Neutrophil (primary cell): ENCODE results near the gene HERPUD2.

ENCODE experiments used
- H3K27ac ChIP-seq: fragments of 200-600 bp; sonication (generic); 2 replicates; pipeline ENCODE4 v1.5.1; 2016; ENCODE audit warnings: mild to moderate bottlenecking, moderate library complexity
- H3K27me3 ChIP-seq: fragments of 200-600 bp; sonication (generic); 2 replicates; pipeline ENCODE4 v1.6.0; 2016; ENCODE audit warnings: mild to moderate bottlenecking
- H3K36me3 ChIP-seq: fragments of 200-600 bp; sonication (generic); 2 replicates; pipeline ENCODE4 v1.5.1; 2017
- H3K4me1 ChIP-seq, 2 experiments: fragments of 200-600 bp in 1 of 2; sonication (generic) in 1 of 2; 1 replicate in 1 of 2; 2 replicates in 1 of 2; pipeline versions ENCODE4 v1.5.1 to v1.6.1; 2013 to 2016; ENCODE audit warnings: low read depth in 1 of 2, low read length in 1 of 2, mild to moderate bottlenecking in 1 of 2, moderate library complexity in 1 of 2; ENCODE audit not compliant: control insufficient read depth in 1 of 2, insufficient read depth in 1 of 2
- H3K4me3 ChIP-seq, 2 experiments: fragments of 200-600 bp in 1 of 2; sonication (generic) in 1 of 2; 1 replicate in 1 of 2; 2 replicates in 1 of 2; pipeline ENCODE4 v1.5.1; 2013 to 2016; ENCODE audit warnings: low read depth in 1 of 2, low read length in 1 of 2, mild to moderate bottlenecking in 1 of 2, moderate library complexity in 1 of 2
- H3K9me3 ChIP-seq: fragments of 200-600 bp; sonication (generic); 2 replicates; pipeline ENCODE4 v1.5.1; 2016
- TF ChIP-seq, protein P1 (sequence below): fragments of 200-600 bp; sonication (generic); IDR thresholded peaks from 2 replicates; pipeline ENCODE4 v1.5.1; 2016; ENCODE audit warnings: antibody characterized with exemption

HERPUD2 gene

DNA sequence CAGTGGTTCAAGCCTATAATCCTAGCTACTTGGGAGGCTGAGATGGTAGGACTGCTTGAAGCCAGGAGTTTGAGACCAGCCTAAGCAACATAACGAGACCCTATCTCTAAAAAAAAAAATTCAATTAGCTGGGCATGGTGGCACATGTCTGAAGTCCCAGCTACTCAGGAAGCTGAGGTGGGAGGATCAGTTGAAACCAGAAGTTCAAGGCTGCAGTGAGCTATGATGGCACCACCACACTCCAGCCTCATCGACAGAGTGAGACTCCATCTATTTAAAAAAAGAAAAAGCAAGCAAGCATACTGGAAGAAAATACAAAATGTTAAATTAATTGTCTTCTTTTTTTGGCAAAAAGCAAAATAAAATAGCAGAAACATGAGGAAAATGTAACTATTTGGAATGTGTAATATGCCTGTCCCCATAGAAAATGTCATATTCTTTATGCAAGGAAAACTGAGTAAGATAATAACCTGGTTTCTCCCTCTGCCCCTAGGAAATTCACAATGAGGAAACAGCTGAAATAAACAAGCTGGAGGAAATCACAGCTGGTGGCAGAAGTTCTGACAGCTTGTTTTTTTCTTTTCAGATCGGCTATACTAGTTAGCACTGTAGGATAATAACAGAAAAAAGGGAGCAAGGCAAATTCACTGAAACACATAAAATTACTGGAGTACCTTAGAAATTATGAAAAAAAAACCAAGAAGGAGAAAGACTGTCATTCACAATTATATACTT, 48.5 kb downstream of the HERPUD2 start:
- H3K4me3 ChIP-seq = no peak overlapping the region
- TF ChIP-seq, protein P1, sequence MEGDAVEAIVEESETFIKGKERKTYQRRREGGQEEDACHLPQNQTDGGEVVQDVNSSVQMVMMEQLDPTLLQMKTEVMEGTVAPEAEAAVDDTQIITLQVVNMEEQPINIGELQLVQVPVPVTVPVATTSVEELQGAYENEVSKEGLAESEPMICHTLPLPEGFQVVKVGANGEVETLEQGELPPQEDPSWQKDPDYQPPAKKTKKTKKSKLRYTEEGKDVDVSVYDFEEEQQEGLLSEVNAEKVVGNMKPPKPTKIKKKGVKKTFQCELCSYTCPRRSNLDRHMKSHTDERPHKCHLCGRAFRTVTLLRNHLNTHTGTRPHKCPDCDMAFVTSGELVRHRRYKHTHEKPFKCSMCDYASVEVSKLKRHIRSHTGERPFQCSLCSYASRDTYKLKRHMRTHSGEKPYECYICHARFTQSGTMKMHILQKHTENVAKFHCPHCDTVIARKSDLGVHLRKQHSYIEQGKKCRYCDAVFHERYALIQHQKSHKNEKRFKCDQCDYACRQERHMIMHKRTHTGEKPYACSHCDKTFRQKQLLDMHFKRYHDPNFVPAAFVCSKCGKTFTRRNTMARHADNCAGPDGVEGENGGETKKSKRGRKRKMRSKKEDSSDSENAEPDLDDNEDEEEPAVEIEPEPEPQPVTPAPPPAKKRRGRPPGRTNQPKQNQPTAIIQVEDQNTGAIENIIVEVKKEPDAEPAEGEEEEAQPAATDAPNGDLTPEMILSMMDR = no peak
- H3K9me3 ChIP-seq = no peaks in the 10 kb centered on the region
- H3K4me1 ChIP-seq = no peaks in the 10 kb centered on the region
- H3K27me3 ChIP-seq = no peaks in the 10 kb centered on the region
- H3K27ac ChIP-seq = peak overlapping the region; percentile 44
- peaks cover 26% of the 10 kb centered on the region for H3K36me3 ChIP-seq

DNA sequence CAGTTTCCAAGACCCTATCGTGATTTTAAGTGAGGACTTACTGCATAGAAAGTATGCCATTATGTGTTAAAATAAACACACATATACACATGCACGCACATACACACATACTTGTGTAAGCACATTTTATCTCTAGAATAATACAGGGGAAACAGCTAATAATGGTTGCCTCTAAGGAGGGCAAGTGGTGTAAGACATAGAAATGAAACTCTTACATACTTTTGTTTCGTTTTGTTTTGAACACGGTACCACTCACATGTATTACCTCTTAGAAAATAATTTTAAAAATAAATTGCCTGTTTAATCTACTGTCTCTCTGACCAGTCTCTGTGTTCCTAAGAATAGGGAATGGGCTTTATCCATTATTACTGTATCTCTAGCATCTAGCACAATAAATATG, 49.2 kb downstream of the HERPUD2 start:
- Histone ChIP-seq H3K36me3 (peaks cover 23% of the 10 kb centered on the region), H3K27ac (no peak overlapping the region), H3K27me3 (no peaks in the 10 kb centered on the region), H3K4me1 (no peaks in the 10 kb centered on the region), H3K4me3 (no peak overlapping the region), H3K9me3 (no peaks in the 10 kb centered on the region)
- TF ChIP-seq, protein P1 = no peak

DNA sequence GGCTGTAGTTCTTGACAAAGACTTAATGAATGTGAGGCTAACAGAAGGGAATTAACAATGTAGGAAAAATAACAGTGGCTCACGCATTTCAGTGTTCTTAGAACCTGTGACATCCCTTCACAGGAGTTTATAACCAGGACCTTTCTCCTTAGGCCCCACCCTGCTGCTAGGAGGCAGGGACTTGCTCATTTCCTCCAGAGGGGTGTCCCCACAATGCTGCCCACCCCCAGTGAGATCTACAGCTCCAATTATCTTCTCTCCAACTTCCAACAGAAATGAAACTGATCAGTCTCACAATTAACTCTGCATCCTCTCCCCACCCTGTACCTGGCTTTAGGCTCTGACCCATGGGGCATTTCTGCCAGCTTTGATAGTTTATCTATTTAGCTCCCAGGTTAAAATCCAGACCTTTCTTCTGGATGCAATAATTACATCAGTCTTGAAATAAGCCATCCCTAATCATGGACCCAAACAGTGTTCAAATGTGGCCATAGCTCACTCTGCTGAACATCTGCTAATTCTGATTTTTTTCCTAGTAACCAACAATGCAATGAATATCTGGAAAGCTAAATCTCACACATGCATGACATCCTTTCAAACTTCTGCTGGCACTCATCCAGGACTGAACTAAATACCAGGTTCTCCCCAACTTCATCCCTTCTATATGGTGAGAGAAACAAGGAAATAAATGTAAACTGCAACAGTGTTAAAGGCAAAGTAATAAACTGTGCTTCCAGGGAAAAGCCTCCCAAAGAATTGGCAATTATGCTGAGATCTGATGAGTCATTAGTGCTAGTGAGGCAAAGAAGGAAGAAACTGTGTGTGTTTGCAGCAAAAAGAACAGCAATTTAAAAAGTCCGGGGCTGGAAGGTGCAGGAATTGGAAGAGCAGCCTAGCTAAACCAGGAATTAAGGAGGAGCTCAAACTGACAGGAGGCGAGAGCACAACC, 64.6 kb downstream of the HERPUD2 start:
- H3K27ac ChIP-seq = peak overlapping the region; percentile 36
- H3K4me1 ChIP-seq = no peaks in the 10 kb centered on the region
- H3K4me3 ChIP-seq = no peak overlapping the region
- H3K27me3 ChIP-seq = no peaks in the 10 kb centered on the region
- H3K9me3 ChIP-seq = no peaks in the 10 kb centered on the region
- peaks cover 80% of the 10 kb centered on the region for H3K36me3 ChIP-seq
- TF ChIP-seq, protein P1 = no peak

DNA sequence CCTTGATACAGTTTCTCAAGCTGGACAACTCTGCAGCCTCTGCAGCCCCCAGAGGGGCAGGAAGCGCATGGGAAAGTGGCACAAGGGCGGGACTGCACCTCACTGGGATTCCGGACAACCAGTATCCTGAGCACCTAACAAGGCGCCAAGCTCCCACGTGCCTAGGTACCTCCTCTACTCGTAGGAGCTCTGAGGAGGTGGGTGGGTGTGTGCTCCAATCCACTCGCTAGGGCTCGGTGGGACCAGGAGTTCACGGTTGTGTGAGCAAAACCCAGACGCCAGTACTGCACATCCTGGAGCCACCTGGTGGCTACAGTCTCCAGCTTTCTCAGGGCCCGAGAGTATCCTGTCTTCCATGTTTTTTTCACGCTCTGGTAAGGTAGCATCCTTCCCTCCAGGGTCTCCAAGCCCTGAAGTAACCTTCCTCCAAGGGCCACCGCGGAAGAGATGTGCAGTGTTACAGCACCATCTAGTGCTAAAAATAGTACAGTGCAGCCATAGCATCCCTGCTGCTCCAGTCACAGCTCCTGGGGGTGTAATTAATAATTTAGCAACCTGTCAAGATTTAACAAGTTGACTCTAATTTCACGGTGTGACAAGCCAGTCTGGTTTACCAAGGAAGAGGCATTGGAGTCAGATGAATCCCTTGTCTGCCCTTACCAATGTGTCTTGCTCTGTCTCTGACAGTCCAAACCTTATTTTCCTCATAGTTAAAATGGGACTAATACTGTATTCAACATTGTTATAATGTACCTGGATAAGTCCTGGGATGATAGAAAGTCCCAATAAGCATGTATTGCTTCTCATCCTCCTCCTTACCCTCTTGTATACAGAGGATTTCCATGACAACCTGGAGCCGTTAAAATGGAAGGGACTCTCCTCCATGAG, 70.4 kb downstream of the HERPUD2 start:
- TF ChIP-seq, protein P1 = peak; percentile 42
- no peaks in the 10 kb centered on the region for H3K9me3 ChIP-seq
- H3K4me1 ChIP-seq = no peaks in the 10 kb centered on the region
- H3K36me3 ChIP-seq = peaks cover 32% of the 10 kb centered on the region
- H3K27ac ChIP-seq = no peak overlapping the region
- no peaks in the 10 kb centered on the region for H3K27me3 ChIP-seq
- no peak overlapping the region for H3K4me3 ChIP-seq

DNA sequence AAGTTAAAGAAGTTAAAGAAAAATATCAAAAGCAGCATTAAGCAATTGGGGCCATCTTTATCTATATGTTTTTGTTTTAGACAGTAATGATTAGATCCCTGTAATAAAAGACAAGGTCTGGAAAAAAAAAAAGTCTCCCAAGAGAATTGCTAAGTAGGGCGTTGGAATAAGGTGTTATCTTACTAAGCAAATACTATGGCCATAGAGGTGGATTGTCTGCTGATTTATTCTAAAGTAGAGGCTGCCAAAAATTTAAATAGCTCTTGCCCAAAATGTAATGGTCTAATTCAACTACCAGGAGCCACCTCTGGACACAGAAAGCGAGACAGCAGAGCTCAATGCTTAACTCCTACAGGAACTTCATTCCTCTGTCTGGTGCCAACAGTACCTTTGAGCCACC, 71.6 kb downstream of the HERPUD2 start:
- Histone ChIP-seq H3K4me1 (no peaks in the 10 kb centered on the region), H3K4me3 (no peak overlapping the region), H3K27me3 (no peaks in the 10 kb centered on the region), H3K36me3 (peaks cover 20% of the 10 kb centered on the region), H3K27ac (no peak overlapping the region), H3K9me3 (no peaks in the 10 kb centered on the region)
- TF ChIP-seq, protein P1 = no peak
